ENCODE measurements around the gene FBXL17.

- TF ChIP-seq, protein P1, sequence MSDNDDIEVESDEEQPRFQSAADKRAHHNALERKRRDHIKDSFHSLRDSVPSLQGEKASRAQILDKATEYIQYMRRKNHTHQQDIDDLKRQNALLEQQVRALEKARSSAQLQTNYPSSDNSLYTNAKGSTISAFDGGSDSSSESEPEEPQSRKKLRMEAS (IDR thresholded peaks at IDR 0.05): no peak
- TF ChIP-seq, protein P2, sequence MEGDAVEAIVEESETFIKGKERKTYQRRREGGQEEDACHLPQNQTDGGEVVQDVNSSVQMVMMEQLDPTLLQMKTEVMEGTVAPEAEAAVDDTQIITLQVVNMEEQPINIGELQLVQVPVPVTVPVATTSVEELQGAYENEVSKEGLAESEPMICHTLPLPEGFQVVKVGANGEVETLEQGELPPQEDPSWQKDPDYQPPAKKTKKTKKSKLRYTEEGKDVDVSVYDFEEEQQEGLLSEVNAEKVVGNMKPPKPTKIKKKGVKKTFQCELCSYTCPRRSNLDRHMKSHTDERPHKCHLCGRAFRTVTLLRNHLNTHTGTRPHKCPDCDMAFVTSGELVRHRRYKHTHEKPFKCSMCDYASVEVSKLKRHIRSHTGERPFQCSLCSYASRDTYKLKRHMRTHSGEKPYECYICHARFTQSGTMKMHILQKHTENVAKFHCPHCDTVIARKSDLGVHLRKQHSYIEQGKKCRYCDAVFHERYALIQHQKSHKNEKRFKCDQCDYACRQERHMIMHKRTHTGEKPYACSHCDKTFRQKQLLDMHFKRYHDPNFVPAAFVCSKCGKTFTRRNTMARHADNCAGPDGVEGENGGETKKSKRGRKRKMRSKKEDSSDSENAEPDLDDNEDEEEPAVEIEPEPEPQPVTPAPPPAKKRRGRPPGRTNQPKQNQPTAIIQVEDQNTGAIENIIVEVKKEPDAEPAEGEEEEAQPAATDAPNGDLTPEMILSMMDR (IDR thresholded peaks at IDR 0.05; ENCODE audit: low read depth, low read length, missing input control): no peak
- TF ChIP-seq RAD21 (IDR thresholded peaks at IDR 0.05) (no peak), GABPA (IDR thresholded peaks at IDR 0.05 in 1 of 2, conservative IDR thresholded peaks at IDR 0.05 in 1 of 2) (no peak), SP1 (IDR thresholded peaks at IDR 0.05) (no peak), REST (IDR thresholded peaks at IDR 0.05) (no peak), JUND (IDR thresholded peaks at IDR 0.05) (no peak), ZBTB33 (IDR thresholded peaks at IDR 0.05) (no peak), FOXA2 (IDR thresholded peaks at IDR 0.05) (no peak), EGR1 (IDR thresholded peaks at IDR 0.05; ENCODE audit: low read depth in 2 of 2) (no peak), YY1 (IDR thresholded peaks at IDR 0.05) (no peak), TAF1 (conservative IDR thresholded peaks at IDR 0.05) (no peak)
These were observed 240.2 kb downstream of the FBXL17 start for GRCh38 chr5:108141676-108142075.

All from liver (tissue), 3 donors.